Ovary (tissue), 3 donors: ENCODE measurements around the gene GNAS-AS1.

ENCODE experiments used
- CTCF ChIP-seq, 3 donors: fragments of 450-650 bp in 2 of 3; fragments of 200-600 bp in 1 of 3; IDR thresholded peaks; one replicate each; pipeline versions ENCODE4 v1.5.1 to v1.8.0; 2016 to 2022; ENCODE audit warnings: antibody characterized with exemption in 3 of 3, mild to moderate bottlenecking in 1 of 3
- EP300 ChIP-seq: sonication (generic); formaldehyde crosslinking; IDR thresholded peaks from one replicate; pipeline ENCODE4 v1.6.1; 2017; ENCODE audit warnings: antibody characterized with exemption
- POLR2A ChIP-seq: fragments of 450-650 bp; IDR thresholded peaks from one replicate; pipeline ENCODE4 v1.6.1; 2017; ENCODE audit warnings: antibody characterized with exemption, mild to moderate bottlenecking, moderate library complexity
- donor health status: DM: no; HTN: no; CAD: no.

GRCh38 chr20:58833921-58834320 lies 16.8 kb downstream of the GNAS-AS1 start:
- no peak for TF ChIP-seq CTCF (IDR thresholded peaks at IDR 0.05)
- TF ChIP-seq EP300 = no peak
- no peak for TF ChIP-seq POLR2A
